NCI-H2029 treated with DMSO at 0.1 percent for 48 hours (cell line): Measurements from ENCODE around the gene SMG5.
"Not testable (repeated sequence)": the region's sequence is repeated elsewhere in the genome, so short reads cannot be mapped to it uniquely, and the experiment has no call there.

Experiments used
- DNase-seq: peaks from one replicate; lab custom pipeline; 2025; lab: John Stamatoyannopoulos, UW

The SMG5 gene, protein sequence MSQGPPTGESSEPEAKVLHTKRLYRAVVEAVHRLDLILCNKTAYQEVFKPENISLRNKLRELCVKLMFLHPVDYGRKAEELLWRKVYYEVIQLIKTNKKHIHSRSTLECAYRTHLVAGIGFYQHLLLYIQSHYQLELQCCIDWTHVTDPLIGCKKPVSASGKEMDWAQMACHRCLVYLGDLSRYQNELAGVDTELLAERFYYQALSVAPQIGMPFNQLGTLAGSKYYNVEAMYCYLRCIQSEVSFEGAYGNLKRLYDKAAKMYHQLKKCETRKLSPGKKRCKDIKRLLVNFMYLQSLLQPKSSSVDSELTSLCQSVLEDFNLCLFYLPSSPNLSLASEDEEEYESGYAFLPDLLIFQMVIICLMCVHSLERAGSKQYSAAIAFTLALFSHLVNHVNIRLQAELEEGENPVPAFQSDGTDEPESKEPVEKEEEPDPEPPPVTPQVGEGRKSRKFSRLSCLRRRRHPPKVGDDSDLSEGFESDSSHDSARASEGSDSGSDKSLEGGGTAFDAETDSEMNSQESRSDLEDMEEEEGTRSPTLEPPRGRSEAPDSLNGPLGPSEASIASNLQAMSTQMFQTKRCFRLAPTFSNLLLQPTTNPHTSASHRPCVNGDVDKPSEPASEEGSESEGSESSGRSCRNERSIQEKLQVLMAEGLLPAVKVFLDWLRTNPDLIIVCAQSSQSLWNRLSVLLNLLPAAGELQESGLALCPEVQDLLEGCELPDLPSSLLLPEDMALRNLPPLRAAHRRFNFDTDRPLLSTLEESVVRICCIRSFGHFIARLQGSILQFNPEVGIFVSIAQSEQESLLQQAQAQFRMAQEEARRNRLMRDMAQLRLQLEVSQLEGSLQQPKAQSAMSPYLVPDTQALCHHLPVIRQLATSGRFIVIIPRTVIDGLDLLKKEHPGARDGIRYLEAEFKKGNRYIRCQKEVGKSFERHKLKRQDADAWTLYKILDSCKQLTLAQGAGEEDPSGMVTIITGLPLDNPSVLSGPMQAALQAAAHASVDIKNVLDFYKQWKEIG

DNA sequence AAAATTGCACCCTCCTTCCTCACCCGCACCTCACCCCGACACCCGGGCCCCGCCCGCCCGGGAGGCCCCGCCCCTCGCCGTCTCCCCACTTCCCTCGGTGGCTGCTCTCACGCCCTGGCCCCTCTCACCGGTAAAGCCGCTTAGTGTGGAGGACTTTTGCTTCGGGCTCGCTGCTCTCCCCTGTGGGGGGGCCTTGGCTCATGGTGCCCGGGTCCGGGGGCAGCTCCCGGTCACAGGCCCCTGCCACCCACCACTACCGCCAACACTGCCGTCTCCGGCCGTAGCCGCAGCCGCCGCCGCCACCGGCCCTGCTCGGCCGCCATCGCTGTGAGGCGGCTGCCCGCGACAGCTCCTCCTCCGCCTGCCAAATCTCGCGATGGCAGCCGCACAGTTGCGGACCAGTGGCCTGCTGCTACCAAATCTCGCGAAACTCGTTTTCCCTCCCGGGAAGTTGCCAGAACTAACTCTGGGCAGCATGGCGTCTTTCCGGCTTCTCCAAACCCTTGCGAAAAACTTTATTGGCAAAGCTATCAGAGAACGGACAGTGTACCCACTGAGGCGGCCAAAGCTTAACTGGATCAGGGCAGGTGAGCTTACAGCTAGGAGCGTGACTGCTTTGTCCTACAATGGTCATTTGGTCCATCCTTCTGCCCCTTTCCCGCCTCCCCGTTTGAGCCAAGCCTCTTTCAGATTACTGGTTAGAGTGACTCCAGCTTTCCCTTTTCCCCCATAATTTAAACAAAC is at the start of gene SMG5:
Gene SMG5, minus strand, starts transcription at position 347 of the 744 bp plus-strand sequence. Its CDS starts 145 bp downstream, at position 202.
- DNase-seq, result peak; percentile 85

- DNase-seq, result not testable (repeated sequence)
Measured at GRCh38 chr1:156323179-156323578, 40.6 kb upstream of the SMG5 start.

GRCh38 chr1:156320560-156320959 is 37.9 kb upstream of the SMG5 start:
- no peak for DNase-seq

DNA sequence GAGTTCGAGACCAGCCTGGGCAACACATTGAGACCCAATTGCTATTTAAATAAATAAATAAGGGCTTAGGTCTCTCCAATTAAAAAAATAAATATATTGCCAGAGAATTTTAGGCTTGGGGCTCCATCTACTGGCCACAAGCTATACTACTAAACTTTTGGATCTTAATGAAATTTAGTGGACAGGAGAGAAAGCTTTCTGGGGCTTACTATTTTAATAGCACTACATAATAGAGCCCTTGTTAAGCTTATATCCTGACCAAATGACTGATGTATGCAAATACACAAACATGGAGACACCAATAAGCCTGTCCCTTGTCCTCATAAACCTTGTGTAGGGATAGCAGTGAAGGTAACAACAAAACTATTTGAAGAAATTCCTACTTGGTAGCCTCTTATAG is 37.0 kb upstream of the SMG5 start:
- DNase-seq, result no peak

GRCh38 chr1:156316909-156317308 is 34.3 kb upstream of the SMG5 start:
- DNase-seq, result no peak

- no peak for DNase-seq
Measured at GRCh38 chr1:156310962-156311361, 28.3 kb upstream of the SMG5 start.

DNA sequence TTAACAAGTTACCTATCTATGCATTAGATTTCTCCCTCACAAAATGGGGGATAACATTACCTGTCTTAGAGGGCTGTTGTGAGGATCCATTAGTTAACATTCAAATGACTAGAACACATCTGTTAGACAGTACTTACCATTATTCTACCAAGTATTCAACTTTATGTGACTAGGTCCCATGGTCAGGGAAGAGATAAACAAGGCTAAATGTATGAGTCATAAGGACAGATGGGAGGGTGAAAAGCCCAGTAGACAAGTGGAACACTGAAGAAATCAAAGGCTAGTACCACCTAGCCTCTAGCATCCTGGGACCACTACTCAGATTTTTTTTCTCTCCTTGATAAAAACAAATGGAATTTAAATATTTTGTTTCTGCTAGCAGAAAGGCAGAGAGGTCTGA is 25.5 kb upstream of the SMG5 start:
- no peak for DNase-seq

DNA sequence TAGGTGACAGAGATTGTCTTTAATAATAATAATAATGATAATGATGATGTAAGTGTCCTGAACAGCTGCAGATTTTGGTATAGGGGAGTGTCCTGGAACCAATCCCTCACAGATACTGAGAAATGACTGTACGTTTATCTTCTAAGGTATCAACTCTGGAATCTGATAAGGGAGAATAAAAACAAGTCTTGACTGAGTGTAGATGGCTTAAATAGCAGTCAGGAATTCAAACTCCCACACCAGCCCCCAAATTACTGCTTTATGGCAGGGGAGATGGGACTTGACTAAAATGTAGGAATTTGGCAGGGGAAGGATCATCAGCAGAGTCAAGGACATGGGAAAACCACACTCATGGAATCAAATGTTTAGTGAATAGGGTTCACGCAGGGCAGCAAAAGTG is 22.6 kb upstream of the SMG5 start:
- no peak for DNase-seq

GRCh38 chr1:156303241-156303640 is 20.6 kb upstream of the SMG5 start:
- no peak for DNase-seq

DNA sequence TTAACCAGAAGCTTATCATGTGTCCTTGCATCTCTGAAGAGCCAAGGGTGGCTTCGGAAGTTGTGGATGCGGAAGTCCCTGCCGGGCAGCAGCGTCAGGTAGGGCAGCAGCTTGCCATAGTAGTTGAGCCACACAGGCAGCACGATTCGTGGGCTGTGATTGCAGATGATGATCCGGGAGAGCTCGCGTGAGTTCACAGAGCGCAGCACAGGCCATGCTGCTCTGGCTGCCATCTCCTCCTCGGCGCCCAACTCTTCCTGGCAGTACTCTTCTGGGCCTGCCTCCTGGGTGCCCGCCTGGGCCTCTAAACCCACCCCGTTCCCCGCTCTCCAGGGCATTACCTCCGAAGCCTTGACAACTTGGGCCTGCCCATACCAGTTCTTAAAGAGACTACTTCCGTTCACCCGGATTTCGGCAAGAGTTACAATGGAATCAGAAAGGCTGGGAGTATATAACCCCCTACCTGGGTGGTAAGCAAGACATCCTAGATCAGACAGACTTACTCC is 16.3 kb upstream of the SMG5 start, which contains the start of gene VHLL:
Gene VHLL, minus strand, starts transcription at position 456 of the 506 bp plus-strand sequence. Its CDS starts 118 bp downstream, at position 338.
- no peak for DNase-seq

GRCh38 chr1:156295391-156295947 is 12.8 kb upstream of the SMG5 start, which contains the start of gene GLMP:
GLMP (minus strand) TSS chr1:156295679; CDS start chr1:156295645, 34 bp downstream.
- DNase-seq, result no peak

- no peak for DNase-seq
Measured at GRCh38 chr1:156293895-156294294, 11.3 kb upstream of the SMG5 start.

DNA sequence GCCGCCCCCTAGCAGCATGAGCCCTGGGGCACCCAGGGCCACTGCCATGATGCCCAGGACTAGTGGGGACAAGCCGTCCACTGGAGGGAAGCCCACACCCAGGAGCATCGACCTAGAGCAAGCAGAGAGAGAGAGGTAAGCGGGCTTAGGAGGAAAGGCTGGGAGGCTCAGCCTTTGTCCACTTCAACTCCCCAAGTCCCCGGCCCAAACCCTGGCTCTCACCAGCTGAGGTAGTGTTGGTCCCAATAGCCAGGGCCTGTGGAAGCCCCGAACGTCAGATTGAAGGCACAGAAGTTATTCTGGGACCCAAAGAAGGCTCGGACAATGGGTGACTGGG is 10.4 kb upstream of the SMG5 start:
- no peak for DNase-seq

DNA sequence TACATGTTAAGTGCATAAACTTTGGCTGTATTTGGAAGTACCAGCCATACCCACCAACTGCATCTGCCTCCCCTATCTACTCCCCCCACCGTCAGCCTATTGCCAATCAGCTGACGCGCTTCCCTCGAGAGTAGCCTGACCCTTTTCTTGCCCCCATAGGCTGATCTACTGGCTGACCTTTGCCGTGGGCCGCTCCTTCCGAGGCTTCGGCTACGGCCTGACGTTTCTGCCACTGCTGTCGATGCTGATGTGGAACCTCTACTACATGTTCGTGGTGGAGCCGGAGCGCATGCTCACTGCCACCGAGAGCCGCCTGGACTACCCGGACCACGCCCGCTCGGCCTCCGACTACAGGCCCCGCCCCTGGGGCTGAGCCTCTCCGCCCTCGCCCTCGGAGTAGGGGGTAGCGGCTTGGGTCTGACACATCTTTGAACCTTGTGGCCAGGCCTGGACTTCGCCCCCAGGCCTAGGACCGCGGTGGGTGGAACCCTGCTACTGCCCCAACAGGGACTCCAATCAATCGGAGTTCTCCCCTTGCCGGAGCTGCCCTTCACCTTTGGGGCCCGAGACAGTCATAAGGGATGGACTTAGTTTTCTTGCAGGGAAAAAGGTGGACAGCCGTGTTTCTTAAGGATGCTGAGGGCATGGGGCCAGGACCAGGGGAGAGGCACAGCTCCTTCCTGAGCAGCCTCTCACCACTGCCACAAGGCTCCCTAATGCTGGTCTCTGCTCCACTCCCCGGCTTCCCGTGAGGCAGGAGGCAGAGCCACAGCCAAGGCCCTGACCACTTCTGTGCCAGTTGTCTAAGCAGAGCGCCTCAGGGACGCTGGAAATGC is 8.8 kb upstream of the SMG5 start:
- DNase-seq, result peak; percentile 55

DNA sequence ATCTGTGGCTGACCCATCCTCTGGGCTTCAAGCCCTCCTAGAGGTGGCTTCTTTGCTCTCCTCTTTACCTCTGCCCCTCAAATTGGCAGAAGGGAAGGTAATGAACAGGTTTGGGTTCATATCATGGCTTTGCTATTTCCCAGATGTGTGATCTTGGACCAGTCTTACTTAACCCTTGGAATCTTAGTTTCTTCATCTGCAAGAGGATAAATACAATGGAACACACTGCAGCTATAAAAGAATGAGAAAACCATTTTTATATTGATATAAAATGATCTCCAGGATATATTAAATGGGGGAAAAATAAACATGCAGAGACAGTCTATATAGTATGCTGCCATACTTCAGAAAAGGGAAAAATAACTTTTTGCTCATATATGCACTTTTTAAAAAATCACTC is 7.2 kb upstream of the SMG5 start:
- no peak for DNase-seq

GRCh38 chr1:156286061-156286460 is 3.4 kb upstream of the SMG5 start:
- no peak for DNase-seq

GRCh38 chr1:156285437-156285836 is 2.8 kb upstream of the SMG5 start:
- DNase-seq, result no peak

DNA sequence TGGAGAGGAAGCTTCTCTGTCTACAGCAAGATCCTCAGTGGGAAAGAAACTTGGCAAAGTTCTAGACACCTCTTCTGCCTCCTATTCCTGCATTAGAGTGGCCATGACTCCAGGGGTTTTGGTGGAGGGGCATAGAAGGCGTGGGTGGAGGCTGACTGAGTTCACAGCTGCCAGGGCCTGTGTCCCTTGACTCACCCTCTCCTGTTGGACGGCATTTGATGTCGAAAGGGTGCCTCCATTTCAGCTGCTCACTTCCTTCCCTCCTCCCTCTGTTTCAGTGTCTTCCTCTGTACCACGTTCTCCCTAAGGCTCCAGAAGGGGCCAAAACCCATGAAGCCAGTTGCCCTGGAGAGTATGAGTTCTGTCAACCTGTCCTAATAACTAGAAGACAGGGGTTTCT is 2.1 kb upstream of the SMG5 start:
- DNase-seq, result no peak

GRCh38 chr1:156284112-156284511 is 1.5 kb upstream of the SMG5 start, which contains the start of gene TMEM79:
TMEM79 (plus strand) TSS chr1:156284325; CDS start chr1:156285227, 902 bp downstream.
- no peak for DNase-seq

- DNase-seq, result no peak
Measured at GRCh38 chr1:156283521-156283920, 896 bp upstream of the SMG5 start.
